ENCODE data around the gene ZBTB3. TPM values are rescaled to one million over a fixed set of nuclear protein-coding genes. Genes with fewer than 3 reads are reported as not detected.
A peak's percentile ranks its signal among the peaks of the same experiment; 100 is the strongest.

The ZBTB3 gene
- 10 to 100 TPM in 1 of 6 experiments, 1 to 10 TPM in 5; 7.9 to 10.8 (median 8.9) TPM for total RNA-seq (2021; fragmentation: NEBNext Ultra II Directional; extraction: Animal tissue kit (Norgen Biotek cat#: 25700))
- long read RNA-seq, partial matches to known transcripts, result 3 of 5 reads
- long read RNA-seq, other reads (novel, unspliced or antisense), result 0 of 5 reads

GRCh38 chr11:62753736-62754603 is at the start of gene ZBTB3:
Gene ZBTB3 (minus strand): TSS chr11:62754160. CDS start chr11:62753664, 496 bp downstream.
- peak; percentile 99 for DNase-seq
- peak within 1 kb of the TSS; percentile 99 for H3K4me3 Mint-ChIP-seq
- TF ChIP-seq CTCF (IDR thresholded peaks at IDR 0.05), result no peak
- H3K36me3 Mint-ChIP-seq (ENCODE audit: low read depth), result peaks cover 8% of the 10 kb centered on the region; the same call in 1 of the 2 replicates
- H3K4me1 Mint-ChIP-seq (ENCODE audit: low read depth), result peaks cover 5% of the 10 kb centered on the region; the same call in 1 of the 2 replicates
- H3K27ac Mint-ChIP-seq, result peak within 1 kb of the TSS; percentile 98
- no peaks in the 10 kb centered on the region for H3K9me3 Mint-ChIP-seq
- H3K27me3 Mint-ChIP-seq (ENCODE audit: insufficient read depth), result peaks cover 6% of the 10 kb centered on the region

- no peak overlapping the region for H3K27ac Mint-ChIP-seq
- H3K27me3 Mint-ChIP-seq (ENCODE audit: insufficient read depth), result peaks cover 15% of the 10 kb centered on the region
- peaks cover 34% of the 10 kb centered on the region for H3K36me3 Mint-ChIP-seq (ENCODE audit: low read depth)
- peaks cover 4% of the 10 kb centered on the region; the same call in 1 of the 2 replicates for H3K9me3 Mint-ChIP-seq
- H3K4me3 Mint-ChIP-seq, result no peak overlapping the region
- peaks cover 19% of the 10 kb centered on the region for H3K4me1 Mint-ChIP-seq (ENCODE audit: low read depth)
- no peak for DNase-seq
- TF ChIP-seq CTCF (IDR thresholded peaks at IDR 0.05), result no peak
These were observed 47.1 kb upstream of the ZBTB3 start for GRCh38 chr11:62801071-62801470.

GRCh38 chr11:62799486-62799885 is 45.5 kb upstream of the ZBTB3 start:
- Mint-ChIP-seq H3K27ac (no peak overlapping the region), H3K4me1 (ENCODE audit: low read depth) (peaks cover 23% of the 10 kb centered on the region), H3K27me3 (ENCODE audit: insufficient read depth) (peaks cover 5% of the 10 kb centered on the region), H3K4me3 (no peak overlapping the region), H3K36me3 (ENCODE audit: low read depth) (peaks cover 43% of the 10 kb centered on the region), H3K9me3 (no peaks in the 10 kb centered on the region)
- no peak for TF ChIP-seq CTCF (IDR thresholded peaks at IDR 0.05)
- no peak for DNase-seq

GRCh38 chr11:62796281-62796680 is 42.3 kb upstream of the ZBTB3 start:
- no peak for TF ChIP-seq CTCF (IDR thresholded peaks at IDR 0.05)
- Mint-ChIP-seq H3K27me3 (ENCODE audit: insufficient read depth) (peaks cover 2% of the 10 kb centered on the region; the same call in 1 of the 2 replicates), H3K9me3 (no peaks in the 10 kb centered on the region), H3K4me3 (no peak overlapping the region), H3K27ac (peak overlapping the region; percentile 19; the same call in 1 of the 2 replicates), H3K4me1 (ENCODE audit: low read depth) (peaks cover 28% of the 10 kb centered on the region), H3K36me3 (ENCODE audit: low read depth) (peaks cover 49% of the 10 kb centered on the region)
- no peak for DNase-seq

- peaks cover 47% of the 10 kb centered on the region for H3K4me1 Mint-ChIP-seq (ENCODE audit: low read depth)
- peaks cover 2% of the 10 kb centered on the region; the same call in 1 of the 2 replicates for H3K27me3 Mint-ChIP-seq (ENCODE audit: insufficient read depth)
- no peaks in the 10 kb centered on the region for H3K9me3 Mint-ChIP-seq
- peaks cover 55% of the 10 kb centered on the region for H3K36me3 Mint-ChIP-seq (ENCODE audit: low read depth)
- H3K4me3 Mint-ChIP-seq, result no peak overlapping the region
- H3K27ac Mint-ChIP-seq, result peak overlapping the region; percentile 9
- TF ChIP-seq CTCF (IDR thresholded peaks at IDR 0.05), result no peak
- no peak for DNase-seq
These were observed 40.3 kb upstream of the ZBTB3 start for GRCh38 chr11:62794201-62794775.

Measured in HFFc6 (cell line).